HG03280 (cell line): ENCODE data around the gene ZNF76.

Source experiments
- ATAC-seq: cut with Tn5 transposase; IDR thresholded peaks from one replicate; pipeline ENCODE4 v1.9.1; 2021; ENCODE audit warnings: mild to moderate bottlenecking, moderate library complexity; ENCODE audit not compliant: unreplicated experiment

ZNF76 gene

DNA sequence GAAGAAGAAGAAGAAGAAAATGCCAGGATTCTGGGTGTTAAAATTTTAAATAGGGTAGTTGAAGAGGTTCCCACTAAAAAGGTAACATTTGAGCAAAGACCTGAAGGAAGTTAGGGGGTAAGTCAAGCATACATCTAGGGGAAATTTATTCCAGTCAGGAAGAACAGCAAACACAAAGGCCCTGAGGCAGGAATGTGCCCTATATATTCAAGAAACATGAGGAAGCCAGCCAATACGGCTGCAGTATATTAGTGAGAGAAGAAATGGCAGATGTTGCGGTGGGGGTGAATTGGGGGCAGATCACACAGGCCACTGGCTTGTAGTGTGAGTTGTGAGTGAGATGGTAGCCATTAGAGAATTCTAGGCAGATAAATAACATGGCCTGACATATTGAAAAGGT, 6.0 kb downstream of the ZNF76 start:
- no peak for ATAC-seq

DNA sequence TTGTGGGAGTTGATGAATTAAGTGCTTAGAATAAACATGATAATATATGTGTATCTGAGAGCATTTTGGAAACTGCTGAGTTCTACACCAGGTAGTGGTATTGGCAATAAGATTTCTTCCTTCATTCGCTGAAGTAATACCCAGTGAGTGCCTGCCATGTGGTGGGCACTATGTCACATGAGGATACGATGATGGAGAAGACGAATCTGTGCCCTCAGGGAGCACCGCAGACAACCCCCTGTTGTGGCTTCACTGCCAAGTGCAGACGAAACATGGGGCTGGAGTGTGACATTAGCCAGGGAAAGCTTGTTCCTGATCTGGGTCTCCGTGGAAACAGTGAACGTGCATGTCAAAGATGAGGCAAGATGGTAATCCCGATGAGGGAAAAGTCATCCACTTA, 7.9 kb downstream of the ZNF76 start:
- ATAC-seq: no peak

DNA sequence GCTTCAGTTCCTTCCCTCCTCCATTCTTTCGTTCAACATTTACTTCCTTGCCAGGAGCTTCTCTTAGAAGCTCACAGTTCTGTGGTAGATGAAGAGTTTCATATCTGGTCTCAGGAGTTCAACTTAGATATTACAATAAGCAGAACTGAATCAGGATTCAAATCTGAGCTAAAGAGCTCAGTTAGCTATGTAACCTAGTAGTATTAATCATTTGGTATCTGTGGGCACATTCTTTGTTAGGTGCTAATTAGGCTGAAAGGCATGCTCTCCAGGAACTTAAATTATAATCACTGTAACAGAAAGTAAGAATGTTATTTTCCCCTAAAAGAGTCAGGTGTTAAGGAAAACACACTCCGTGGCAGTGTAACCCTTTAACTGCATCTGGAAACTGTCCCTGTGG, 8.4 kb downstream of the ZNF76 start:
- ATAC-seq: no peak

DNA sequence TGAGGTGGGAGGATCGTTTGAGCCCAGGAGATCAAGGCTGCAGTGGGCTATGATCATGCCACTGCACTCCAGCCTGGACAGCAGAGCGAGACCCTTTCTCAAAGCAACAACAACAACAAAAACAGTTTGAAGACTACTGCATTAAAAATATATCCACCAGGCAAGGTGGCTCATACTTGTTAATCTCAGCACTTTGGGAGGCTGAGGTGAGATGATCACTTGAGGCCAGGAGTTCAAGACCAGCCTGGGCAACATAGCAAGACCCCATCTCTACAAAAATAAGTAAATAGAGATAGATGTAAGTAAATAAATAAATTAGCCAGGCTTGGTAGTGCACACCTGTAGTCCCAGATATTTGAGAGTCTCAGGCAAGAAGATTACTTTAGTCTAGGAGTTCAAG, 12.5 kb downstream of the ZNF76 start:
- no peak for ATAC-seq

DNA sequence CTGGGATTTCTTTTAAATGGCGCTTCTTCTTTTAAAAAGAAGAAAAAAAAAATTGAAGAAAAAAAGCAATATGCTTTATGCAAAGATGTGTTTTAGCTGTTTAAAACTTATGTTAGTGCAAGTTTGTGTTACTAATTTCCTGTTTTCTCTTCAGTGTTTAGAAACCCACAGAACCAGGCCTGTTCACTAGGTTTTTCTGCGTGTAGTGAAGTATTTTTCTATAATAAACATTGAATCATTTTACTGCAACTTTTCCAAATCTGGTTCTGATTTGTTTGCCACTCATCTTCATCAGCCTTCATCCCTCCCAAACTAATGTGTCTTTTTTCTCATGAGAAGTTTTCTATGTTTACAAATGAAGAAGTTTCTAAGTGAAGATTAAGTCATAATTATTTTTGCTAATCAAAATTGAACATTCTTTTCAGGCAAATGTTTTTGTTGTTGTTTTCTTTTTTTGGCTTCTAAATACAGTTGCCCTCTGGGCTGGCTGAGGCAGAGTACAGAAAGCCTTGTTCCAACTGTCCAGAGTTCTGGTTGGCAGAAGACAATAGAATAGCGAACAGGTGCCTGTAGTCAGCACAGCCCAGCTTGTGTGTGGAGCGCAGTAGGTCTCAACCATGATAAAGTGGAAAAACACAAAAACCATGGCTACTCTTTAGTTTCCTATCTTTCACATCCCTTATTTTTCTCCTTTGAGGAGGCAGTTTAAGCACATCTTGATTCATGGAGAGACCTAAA, 14.5 kb downstream of the ZNF76 start:
- ATAC-seq: no peak

DNA sequence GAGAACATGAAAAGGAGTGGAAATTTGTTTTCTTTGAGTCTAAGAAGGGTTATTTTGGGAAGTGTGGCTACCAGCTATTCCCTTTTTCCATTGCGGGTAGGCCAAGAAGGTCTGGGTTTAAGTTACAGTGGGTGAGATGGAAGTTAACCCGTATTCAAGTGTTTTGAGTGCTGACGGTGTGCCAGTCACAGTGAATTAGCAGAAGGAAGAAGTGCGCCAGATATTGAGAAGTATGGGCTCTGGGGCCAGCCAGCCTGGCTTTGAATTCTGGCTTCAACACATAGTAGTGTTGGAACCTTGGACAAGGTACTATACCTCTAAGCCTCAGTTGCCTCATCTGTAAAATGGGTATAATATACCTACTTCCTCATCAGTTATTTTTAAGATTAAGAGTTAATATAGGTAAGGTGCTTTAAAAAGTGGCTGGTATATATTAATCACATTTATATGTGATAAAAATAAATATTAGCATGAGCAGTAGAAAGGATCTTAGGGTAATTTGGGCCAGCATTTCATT, 16.3 kb downstream of the ZNF76 start:
- ATAC-seq: no peak

DNA sequence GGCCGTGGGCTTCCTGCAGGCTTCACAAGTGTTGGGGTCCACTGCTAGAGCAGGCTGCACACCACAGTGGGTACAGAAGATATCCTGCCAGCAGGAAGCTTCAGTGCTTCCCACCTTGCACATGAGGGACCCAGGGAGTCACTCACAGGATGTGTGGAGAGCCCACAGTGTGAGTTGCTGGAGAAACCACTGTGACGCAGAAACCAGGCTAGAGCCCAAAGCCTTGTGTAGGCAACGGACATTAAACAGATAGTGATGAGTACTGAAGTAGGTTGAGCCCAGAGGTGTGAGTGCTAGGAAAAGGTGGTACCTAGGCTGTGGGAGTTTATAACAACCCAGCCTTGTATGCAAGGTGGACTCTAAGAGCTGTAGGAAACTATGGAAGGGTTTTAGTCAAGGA, 19.2 kb downstream of the ZNF76 start:
- no peak for ATAC-seq

DNA sequence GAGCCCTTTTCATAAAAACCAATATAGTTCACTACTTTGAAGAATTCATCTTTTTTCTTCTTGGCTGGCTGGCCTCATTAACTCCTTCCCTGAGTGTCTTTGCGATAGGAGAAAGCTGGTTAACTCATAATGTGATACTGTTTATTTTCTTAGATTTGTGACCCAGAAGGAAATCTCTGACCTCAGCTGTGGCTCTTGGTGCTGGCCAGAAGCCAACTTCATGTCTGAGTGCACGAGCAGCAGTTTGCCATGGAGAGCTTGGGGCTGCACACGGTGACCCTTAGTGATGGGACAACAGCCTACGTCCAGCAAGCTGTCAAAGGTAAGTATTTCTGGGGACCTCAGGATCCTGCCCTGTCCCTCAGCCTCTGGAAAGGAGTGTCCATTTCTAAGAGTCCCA, 21.4 kb downstream of the ZNF76 start:
- no peak for ATAC-seq

DNA sequence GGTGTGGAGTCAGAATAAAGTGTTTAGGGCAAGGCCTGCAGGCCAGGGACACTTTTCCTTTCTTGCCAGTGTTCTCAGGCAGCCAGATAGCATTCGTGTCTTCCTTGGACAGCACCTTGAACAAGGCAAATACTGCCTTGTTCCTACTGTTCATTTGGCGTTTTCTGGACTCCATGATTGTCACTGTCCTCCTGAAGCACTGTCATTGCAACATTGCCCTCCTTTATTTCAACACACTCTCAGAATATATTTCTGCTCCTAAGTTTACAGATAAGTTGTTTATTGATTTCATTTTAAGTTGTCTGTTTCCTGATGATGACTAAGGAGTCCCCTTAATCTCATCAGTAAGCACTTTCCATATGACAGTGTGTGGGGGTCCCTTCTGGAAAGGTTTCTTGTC, 22.9 kb downstream of the ZNF76 start:
- no peak for ATAC-seq

DNA sequence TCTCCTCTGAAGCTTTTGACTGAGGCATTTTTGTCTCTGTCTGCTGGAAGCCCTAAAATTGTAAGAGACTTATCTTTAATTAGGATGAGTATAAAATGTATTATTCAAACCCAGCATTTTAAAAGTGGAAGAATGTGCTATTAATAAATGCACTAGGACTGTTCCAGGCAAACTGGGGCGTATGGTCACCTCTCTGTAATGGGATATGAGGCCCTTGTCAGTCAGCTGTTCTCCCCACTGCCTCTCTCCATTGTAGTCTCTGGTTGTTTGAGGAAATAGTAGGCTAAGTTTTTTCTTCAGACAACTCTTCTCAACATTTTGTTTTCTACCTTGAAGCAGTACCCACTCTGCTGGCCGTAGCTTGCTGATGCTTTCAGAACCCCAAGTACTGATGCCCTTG, 23.8 kb downstream of the ZNF76 start:
- ATAC-seq: no peak

DNA sequence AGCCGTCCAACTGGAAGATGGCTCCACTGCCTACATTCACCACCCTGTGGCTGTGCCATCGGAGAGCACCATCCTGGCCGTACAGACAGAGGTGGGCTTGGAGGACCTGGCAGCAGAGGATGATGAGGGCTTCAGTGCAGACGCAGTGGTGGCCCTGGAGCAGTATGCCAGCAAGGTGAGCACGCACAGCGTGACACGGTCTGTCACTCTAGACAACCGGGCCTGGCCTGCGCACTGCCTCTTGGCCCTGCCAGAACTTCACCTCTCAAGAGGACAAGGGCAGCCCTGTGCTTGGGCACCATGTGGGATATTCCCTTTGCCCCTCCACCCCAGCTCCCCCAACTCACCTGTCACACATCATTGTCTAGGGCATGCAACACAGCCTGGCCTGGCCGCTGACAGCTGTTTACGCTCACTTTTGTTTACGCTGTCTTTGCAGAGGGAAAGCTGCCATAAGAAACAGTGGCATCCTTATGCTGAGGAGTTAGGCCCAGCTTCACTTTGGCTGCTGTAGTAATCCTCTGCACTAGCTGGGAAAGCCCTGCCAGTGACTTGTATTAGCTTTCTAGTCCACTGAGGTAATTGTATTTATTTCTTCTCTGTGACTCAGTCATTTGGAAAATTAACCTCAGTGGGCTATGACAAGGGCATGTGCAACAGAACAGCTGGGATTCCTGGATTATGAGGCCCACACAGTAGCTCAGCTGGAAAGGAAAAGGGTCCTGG, 28.3 kb downstream of the ZNF76 start:
- ATAC-seq: no peak

DNA sequence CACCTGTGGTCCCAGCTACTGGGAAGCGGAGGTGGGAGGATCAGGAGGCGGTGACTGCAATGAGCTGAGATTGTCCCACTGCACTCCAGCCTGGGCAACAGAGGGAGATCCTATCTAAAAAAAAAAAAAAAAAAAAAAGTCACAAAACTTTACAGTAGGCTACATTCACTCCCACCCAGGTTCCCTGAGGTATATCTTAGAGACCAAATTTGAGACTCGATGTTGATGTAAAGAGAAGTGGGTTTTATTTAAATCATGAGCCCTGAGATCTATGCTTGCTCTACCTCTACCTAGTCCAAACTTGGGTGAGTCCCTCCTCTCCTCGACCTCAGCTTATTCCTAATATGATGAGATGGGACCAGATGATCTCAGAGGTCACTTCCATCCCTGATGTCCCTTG, 29.3 kb downstream of the ZNF76 start:
- ATAC-seq: no peak

DNA sequence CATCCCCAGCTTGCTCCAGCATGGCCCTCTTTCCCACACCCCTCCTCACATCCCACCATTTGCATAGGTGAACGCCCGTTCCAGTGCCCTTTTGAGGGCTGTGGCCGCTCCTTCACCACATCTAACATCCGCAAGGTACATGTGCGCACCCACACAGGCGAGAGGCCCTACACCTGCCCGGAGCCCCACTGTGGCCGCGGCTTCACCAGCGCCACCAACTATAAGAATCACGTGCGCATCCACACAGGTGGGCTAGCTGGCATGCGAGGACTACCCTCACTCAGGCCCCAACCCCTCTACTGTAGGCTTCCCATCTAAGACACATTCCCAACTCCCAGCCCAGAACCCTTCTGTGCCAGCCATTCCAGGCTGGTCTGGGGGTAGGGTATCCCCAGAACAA, 32.0 kb downstream of the ZNF76 start:
- ATAC-seq: no peak

DNA sequence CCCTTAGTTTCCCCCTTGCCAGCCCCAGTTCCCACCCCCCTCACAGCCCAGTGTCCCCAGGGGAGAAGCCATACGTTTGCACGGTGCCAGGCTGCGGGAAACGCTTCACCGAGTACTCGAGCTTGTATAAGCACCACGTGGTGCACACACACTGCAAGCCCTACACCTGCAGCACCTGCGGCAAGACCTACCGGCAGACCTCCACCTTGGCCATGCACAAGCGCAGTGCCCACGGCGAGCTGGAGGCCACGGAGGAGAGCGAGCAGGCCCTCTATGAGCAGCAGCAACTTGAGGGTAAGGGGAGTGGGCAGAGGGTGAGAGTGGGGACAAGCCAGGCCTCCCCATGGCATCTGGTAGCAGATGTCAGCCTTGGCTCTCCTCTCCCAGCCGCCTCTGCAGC, 33.0 kb downstream of the ZNF76 start:
- no peak for ATAC-seq

DNA sequence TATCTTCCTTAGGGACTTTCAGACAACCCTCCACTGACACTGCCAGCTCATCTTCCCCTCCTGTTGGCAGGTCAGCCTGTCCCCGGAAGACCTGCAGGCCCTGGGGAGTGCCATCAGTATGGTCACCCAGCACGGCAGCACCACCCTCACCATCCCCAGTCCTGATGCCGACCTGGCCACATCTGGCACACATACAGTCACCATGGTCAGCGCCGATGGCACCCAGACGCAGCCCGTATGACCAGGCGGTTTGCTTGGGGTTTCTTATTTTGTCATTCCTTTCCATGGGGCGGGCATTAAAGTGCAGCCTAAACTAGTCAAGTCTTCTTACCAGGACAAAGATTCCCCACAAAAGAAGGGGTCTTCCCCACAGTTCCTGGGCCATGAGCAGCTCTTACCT, 34.1 kb downstream of the ZNF76 start:
- ATAC-seq: no peak

DNA sequence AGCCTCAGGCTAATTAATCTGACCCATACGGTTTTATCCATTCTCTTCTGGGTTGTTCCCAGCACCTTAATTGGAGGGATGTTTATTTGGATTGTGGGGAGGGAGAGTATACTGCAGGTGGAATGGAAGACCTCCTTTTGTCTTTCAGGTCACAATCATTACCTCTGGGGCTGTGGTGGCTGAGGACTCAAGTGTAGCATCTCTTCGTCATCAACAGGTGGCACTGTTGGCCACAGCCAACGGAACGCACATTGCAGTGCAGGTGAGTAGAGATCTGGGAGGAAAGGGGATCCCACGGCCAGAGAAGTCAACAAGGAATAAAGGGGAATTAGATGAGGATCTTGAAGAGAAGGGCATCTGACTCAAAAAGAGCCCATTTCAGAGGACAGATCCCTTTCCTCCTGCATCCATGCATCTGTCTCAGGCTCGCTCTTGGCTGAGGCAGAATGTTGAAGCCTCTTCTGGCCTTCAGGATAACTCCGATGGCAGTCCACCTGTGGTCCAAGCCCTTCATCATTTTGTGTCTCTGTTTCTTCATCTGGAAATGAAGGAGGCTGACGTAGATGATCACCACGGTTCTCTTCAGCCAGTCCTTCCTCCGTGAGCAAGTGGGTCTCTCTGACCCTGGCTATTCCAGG, 34.9 kb downstream of the ZNF76 start:
- no peak for ATAC-seq

DNA sequence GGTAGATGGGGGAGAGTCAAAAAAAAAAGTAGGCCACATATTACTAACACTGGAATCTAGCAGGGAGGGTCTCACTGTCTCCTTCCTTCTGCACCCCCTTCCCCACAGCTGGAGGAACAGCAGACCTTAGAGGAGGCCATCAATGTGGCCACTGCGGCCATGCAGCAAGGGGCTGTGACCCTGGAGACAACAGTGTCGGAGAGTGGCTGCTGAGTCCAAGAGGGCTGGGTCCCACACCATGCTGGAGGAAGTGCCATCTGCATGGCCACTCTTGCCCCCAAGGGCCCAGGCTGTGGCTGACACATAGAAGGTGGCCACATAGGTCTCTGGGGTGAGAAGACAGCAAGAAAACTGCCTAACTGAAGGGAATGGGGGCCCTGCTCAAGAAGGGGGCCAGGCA, 35.5 kb downstream of the ZNF76 start:
- no peak for ATAC-seq

DNA sequence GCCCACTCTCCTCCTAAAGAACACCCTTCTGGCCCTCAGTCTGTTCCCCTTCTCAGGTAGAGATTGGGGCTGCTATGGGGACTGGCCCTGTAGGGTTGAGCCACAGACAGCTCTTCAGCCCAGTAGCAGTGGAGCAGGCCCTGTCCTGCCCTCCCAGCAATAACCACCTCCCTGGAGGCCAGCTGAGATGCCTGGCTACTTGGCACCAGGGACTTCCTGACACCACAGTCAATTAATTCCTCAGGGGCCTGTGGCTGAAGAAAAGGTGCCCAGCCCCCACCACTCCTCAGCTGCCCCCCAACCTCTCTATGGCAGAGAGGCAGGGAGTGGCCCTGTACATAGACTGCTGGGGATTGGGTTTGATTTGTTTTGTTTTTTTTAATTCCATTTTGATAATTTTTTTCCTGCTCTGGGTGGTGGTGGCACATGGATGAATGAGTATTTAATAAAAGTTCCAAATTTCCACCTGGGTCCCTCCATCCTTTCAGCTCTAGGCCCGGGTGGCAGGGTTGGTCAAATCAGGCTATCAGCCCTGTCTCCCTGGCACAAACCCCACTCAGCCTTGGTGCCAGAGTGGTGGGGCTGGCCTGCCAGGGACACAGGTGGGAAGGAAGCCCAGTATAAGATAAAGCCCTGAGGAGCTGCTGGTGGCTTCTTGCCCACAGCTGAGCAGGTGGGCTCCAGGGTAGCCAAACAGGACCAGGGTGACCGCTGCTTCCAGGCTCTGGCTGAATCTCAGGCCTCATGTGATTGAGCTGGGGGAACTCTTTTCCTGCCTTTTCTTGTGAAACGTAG, 36.2 kb downstream of the ZNF76 start:
- no peak for ATAC-seq

DNA sequence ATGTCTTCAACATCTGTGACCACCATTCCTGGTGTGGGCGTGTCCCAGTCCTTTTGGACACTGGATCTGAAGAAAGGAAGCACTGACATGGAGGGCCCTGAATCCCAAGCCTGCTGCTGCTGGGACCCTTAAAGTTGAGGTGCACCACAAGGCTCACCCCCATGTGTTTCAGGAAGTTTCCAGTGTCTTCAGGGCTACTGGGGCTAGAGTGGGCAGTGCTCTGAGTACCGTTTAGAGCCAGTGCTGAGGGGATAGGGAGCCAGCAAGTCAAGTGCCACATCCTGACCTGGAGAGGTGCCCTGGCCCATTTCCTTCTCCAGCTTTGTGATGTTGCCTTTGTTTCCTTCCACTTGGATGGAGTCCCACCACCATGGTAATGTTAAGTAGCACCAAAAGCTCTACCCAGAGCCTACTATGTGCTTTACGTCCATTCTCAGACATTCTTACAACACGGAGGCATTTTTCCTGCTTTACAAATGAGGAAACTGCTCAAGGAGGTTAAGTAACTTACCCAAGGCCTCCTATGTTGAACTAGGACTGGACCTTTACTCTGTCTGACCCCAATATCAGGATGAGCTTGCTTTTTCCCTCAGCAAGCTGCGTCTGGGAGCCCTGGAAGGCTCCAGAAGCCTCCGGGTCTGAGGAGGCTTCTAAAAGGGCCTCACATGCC, 37.5 kb downstream of the ZNF76 start:
- ATAC-seq: no peak

DNA sequence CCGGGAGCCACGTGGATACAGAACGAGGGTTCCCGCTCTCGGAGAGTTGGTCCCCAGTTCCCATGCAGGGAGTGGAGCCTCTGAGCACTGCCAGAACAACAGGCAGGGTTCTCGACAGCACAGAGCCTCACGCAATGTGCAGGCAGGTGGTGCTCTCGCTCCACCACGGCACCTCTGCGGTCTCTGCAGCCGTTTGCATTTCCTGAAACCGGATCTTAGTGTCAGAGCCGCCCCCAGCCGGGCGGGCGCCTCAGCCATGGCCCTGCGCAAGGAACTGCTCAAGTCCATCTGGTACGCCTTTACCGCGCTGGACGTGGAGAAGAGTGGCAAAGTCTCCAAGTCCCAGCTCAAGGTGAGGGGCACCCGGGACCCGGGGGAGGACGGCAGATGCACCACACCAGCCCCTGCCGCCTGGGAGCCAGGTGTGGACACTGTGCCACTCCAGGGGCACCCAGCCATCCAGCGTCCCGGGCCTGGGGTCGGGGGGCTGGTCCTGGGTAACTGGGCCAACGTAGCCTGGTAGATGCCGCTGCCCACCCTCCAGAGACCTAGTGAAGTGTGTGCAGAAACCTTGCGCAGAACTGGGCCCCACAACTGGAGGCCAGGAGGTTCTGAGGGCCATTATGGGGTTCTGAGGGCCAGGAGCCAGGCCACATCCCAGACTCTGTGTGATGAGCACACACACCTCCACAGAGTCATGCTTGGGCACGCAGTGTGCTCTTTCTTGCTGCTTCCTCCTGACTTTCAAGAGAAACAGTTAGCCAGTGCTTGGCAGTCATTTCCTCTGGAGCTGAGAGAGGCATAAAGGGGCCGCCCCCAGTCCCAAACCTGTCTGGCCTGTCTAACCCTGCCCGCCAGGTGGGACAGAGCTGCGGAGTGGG, 38.3 kb downstream of the ZNF76 start, which contains the start of gene DEF6:
TSS of gene DEF6 (plus strand) at position 218 of the 881 bp plus-strand sequence. CDS start at position 257, 39 bp downstream.
- peak; percentile 69 for ATAC-seq
